ENCODE results near the gene MICB.

- peak; percentile 0 for TF ChIP-seq CTCF (IDR thresholded peaks at IDR 0.05; ENCODE audit: low read depth, low read length, missing input control)
- TF ChIP-seq NR2F2 (IDR thresholded peaks at IDR 0.05): peak; percentile 64
- TF ChIP-seq SP1 (IDR thresholded peaks at IDR 0.05): peak; percentile 75
- TF ChIP-seq RAD21 (IDR thresholded peaks at IDR 0.05): peak; percentile 15 to 24
These were observed 43.9 kb downstream of the MICB start, which contains the start of gene DDX39B for GRCh38 chr6:31541658-31542521.
